Smooth muscle cell (in vitro differentiated cells): ENCODE data around the gene KANK3. TPM values are rescaled to one million over a fixed set of nuclear protein-coding genes. Genes with fewer than 3 reads are reported as not detected.

Experiments used
- DNase-seq: peaks from one replicate; lab custom pipeline; 2025; ENCODE audit not compliant: unreplicated experiment; lab: John Stamatoyannopoulos, UW
- H2AFZ ChIP-seq: fragments of 200-600 bp; sonication (generic); 2 replicates; pipeline ENCODE4 v1.6.0; 2016; ENCODE audit warnings: antibody characterized with exemption, low read depth, mild to moderate bottlenecking
- H3F3A ChIP-seq: fragments of 200-600 bp; sonication (generic); 2 replicates; pipeline ENCODE4 v1.6.0; 2017; ENCODE audit warnings: antibody characterized with exemption, low read depth
- H3K27ac ChIP-seq: fragments of 200-600 bp; sonication (generic); 2 replicates; pipeline ENCODE4 v1.5.1; 2016; ENCODE audit warnings: low read depth, mild to moderate bottlenecking
- H3K27me3 ChIP-seq: fragments of 200-600 bp; sonication (generic); 2 replicates; pipeline ENCODE4 v1.6.1; 2016; ENCODE audit warnings: low read depth, mild to moderate bottlenecking
- H3K36me3 ChIP-seq: fragments of 200-600 bp; sonication (generic); 2 replicates; pipeline ENCODE4 v1.5.1; 2016; ENCODE audit warnings: low read depth
- H3K4me1 ChIP-seq: fragments of 200-600 bp; sonication (generic); 2 replicates; pipeline ENCODE4 v1.5.1; 2016; ENCODE audit warnings: low read depth
- H3K4me2 ChIP-seq: fragments of 200-600 bp; sonication (generic); 2 replicates; pipeline ENCODE4 v1.6.0; 2016; ENCODE audit warnings: mild to moderate bottlenecking
- H3K4me3 ChIP-seq: fragments of 200-600 bp; sonication (generic); 2 replicates; pipeline ENCODE4 v1.5.1; 2016; ENCODE audit warnings: mild to moderate bottlenecking
- H3K79me2 ChIP-seq: fragments of 200-600 bp; sonication (generic); 2 replicates; pipeline ENCODE4 v1.6.0; 2016; ENCODE audit warnings: low read depth, mild to moderate bottlenecking
- H3K9ac ChIP-seq: fragments of 200-600 bp; sonication (generic); 2 replicates; pipeline ENCODE4 v1.6.0; 2016; ENCODE audit warnings: low read depth
- H3K9me3 ChIP-seq: fragments of 200-600 bp; sonication (generic); replicated peaks from 2 replicates; pipeline ENCODE4 v1.5.1; 2016; ENCODE audit warnings: low read depth
- H4K20me1 ChIP-seq: fragments of 200-600 bp; sonication (generic); 2 replicates; pipeline ENCODE4 v1.6.0; 2016; ENCODE audit warnings: low read depth
- CTCF ChIP-seq: fragments of 200-600 bp; sonication (generic); IDR thresholded peaks from 2 replicates; pipeline ENCODE4 v1.5.1; 2017; ENCODE audit warnings: borderline replicate concordance, mild to moderate bottlenecking, antibody characterized with exemption; ENCODE audit not compliant: insufficient read depth, poor library complexity, severe bottlenecking
- WGBS: methylation state at CpG from one replicate; pipeline ENCODE4 v1.1.7; 2016; ENCODE audit warnings: low lambda C conversion rate; 5-methylcytosine and 5-hydroxymethylcytosine counted together
- polyA plus RNA-seq: library from polyadenylated mRNA; unstranded; fragments of >200 nt; fragmentation: Nextera tagmentation; extraction: Ambion mirVana; gene quantifications from 2 replicates; pipeline ENCODE4 v1.2.1, GENCODE V29; 2016
- total RNA-seq: library from RNA; depleted of rRNA; stranded (reverse); fragments of >200 nt; gene quantifications from 2 replicates; pipeline ENCODE4 v1.2.3, GENCODE V29; 2014

Gene KANK3
- total RNA-seq (0.40 and 1.2 TPM in 2 replicates), polyA plus RNA-seq (1.3 and 2.4 TPM in 2 replicates)

- no peaks in the 10 kb centered on the region for H4K20me1 ChIP-seq
- H3K79me2 ChIP-seq: no peaks in the 10 kb centered on the region
- WGBS: 11% methylated on average over 39 of the region's 65 CpGs
- H3F3A ChIP-seq: no peaks in the 10 kb centered on the region
- peaks cover 4% of the 10 kb centered on the region for H3K4me1 ChIP-seq
- H3K27me3 ChIP-seq: peaks cover 3% of the 10 kb centered on the region
- H3K27ac ChIP-seq: no peak within 1 kb of the TSS
- H3K9ac ChIP-seq: no peak within 1 kb of the TSS
- H3K36me3 ChIP-seq: no peaks in the 10 kb centered on the region
- no peaks in the 10 kb centered on the region for H3K9me3 ChIP-seq
- peak within 1 kb of the TSS; percentile 53 for H3K4me3 ChIP-seq
- DNase-seq: peak; percentile 47
- H3K4me2 ChIP-seq: peak within 1 kb of the TSS; percentile 84
- TF ChIP-seq CTCF: no peak
- H2AFZ ChIP-seq: peak within 1 kb of the TSS; percentile 73
Measured at GRCh38 chr19:8342684-8343482, at the start of gene KANK3. Gene KANK3 (minus strand): TSS chr19:8343262. CDS start chr19:8337828, 5,434 bp downstream.

- no peak for DNase-seq
- peaks cover 4% of the 10 kb centered on the region for H3K4me1 ChIP-seq
- H2AFZ ChIP-seq: no peak overlapping the region
- 74% methylated on average over 11 of the region's 11 CpGs for whole genome bisulfite sequencing
- TF ChIP-seq CTCF: no peak
- H3K4me2 ChIP-seq: no peak overlapping the region
- H3K27ac ChIP-seq: no peak overlapping the region
- peaks cover 61% of the 10 kb centered on the region for H3K79me2 ChIP-seq
- H3F3A ChIP-seq: no peaks in the 10 kb centered on the region
- H3K27me3 ChIP-seq: no peaks in the 10 kb centered on the region
- peaks cover 64% of the 10 kb centered on the region for H4K20me1 ChIP-seq
- no peak overlapping the region for H3K4me3 ChIP-seq
- H3K36me3 ChIP-seq: no peaks in the 10 kb centered on the region
- no peaks in the 10 kb centered on the region for H3K9me3 ChIP-seq
- H3K9ac ChIP-seq: no peak overlapping the region
Measured at GRCh38 chr19:8392017-8392591, 49.0 kb upstream of the KANK3 start.

GRCh38 chr19:8391198-8392016 is 48.3 kb upstream of the KANK3 start:
- H3K9me3 ChIP-seq: no peaks in the 10 kb centered on the region
- H3K4me1 ChIP-seq: peaks cover 4% of the 10 kb centered on the region
- WGBS: 89% methylated on average over 23 of the region's 23 CpGs
- no peaks in the 10 kb centered on the region for H3K36me3 ChIP-seq
- no peaks in the 10 kb centered on the region for H3F3A ChIP-seq
- peaks cover 55% of the 10 kb centered on the region for H3K79me2 ChIP-seq
- DNase-seq: no peak
- H4K20me1 ChIP-seq: peaks cover 57% of the 10 kb centered on the region
- no peak for TF ChIP-seq CTCF
- H3K27ac ChIP-seq: no peak overlapping the region
- H3K4me2 ChIP-seq: peak overlapping the region; percentile 83
- no peaks in the 10 kb centered on the region for H3K27me3 ChIP-seq
- no peak overlapping the region for H2AFZ ChIP-seq
- H3K4me3 ChIP-seq: peak overlapping the region; percentile 99
- H3K9ac ChIP-seq: no peak overlapping the region
